IMR-90 (cell line): ENCODE data around the gene CYP19A1.

Experiments used
- BHLHE40 ChIP-seq: fragments of 150-350 bp; IDR thresholded peaks from 2 replicates; pipeline ENCODE4 v1.6.1; 2016; ENCODE audit warnings: mild to moderate bottlenecking, low read depth, low read length
- CEBPB ChIP-seq: IDR thresholded peaks from 2 replicates; pipeline ENCODE4 v1.6.1; 2012; ENCODE audit warnings: low read depth, low read length, improper control_type of control experiment
- FOS ChIP-seq: fragments of 150-350 bp; IDR thresholded peaks from 2 replicates; pipeline ENCODE4 v1.6.1; 2016; ENCODE audit warnings: low read depth, low read length
- MAFK ChIP-seq: IDR thresholded peaks from 2 replicates; pipeline ENCODE4 v1.6.1; 2012; ENCODE audit warnings: low read depth, low read length, improper control_type of control experiment
- MAZ ChIP-seq: IDR thresholded peaks from 2 replicates; pipeline ENCODE4 v1.6.1; 2012; ENCODE audit warnings: low read depth, mild to moderate bottlenecking, low read length, improper control_type of control experiment, moderate library complexity, borderline replicate concordance
- MXI1 ChIP-seq: IDR thresholded peaks from 2 replicates; pipeline ENCODE4 v1.6.1; 2012; ENCODE audit warnings: low read depth, mild to moderate bottlenecking, low read length, moderate library complexity, borderline replicate concordance
- NFE2L2 ChIP-seq: fragments of 150-350 bp; IDR thresholded peaks from 2 replicates; pipeline ENCODE4 v1.6.1; 2016; ENCODE audit warnings: low read depth, mild to moderate bottlenecking, low read length
- POLR2A ChIP-seq: IDR thresholded peaks from 2 replicates; pipeline ENCODE4 v1.6.1; 2012; ENCODE audit warnings: mild to moderate bottlenecking, low read depth, low read length
- RAD21 ChIP-seq: IDR thresholded peaks from 2 replicates; pipeline ENCODE4 v1.6.1; 2012; ENCODE audit warnings: low read length, improper control_type of control experiment
- RCOR1 ChIP-seq: IDR thresholded peaks from 2 replicates; pipeline ENCODE4 v1.6.1; 2012; ENCODE audit warnings: mild to moderate bottlenecking, low read length, improper control_type of control experiment; ENCODE audit not compliant: insufficient replicate concordance
- RFX5 ChIP-seq: IDR thresholded peaks from 2 replicates; pipeline ENCODE4 v1.8.0; 2012; ENCODE audit warnings: low read depth, mild to moderate bottlenecking, low read length, moderate library complexity
- SMC3 ChIP-seq: fragments of 150-350 bp; IDR thresholded peaks from 2 replicates; pipeline ENCODE4 v1.6.1; 2016; ENCODE audit warnings: low read depth, mild to moderate bottlenecking, antibody characterized with exemption, low read length, moderate library complexity
- TF ChIP-seq, protein P1 (sequence below): conservative IDR thresholded peaks from 2 replicates; pipeline ENCODE4 v1.5.1; 2012; ENCODE audit warnings: mild to moderate bottlenecking, low read depth, low read length, improper control_type of control experiment
- TF ChIP-seq, protein P2 (sequence below): fragments of 150-350 bp; IDR thresholded peaks from 2 replicates; pipeline ENCODE4 v1.6.1; 2017; ENCODE audit warnings: mild to moderate bottlenecking, antibody characterized with exemption, low read length, low read depth

DNA sequence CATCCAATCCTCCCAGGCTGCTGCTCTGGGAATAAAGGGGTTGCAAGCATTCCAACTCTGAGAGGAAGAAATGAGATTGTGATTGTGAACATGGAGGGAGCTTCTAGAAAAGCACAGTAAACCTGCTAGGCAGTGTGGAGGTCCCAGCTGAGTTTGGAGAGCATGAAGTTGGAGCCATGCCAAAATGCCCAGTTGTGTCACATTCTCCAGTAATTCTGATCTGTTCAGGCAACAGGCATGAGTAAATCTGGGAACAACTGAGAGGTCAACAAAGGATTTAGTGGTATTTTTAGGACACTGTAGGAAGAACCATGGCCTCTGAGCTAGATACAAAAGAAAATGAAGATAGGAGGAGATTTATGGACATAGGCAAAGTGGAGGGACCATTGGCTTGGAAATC is 74.7 kb downstream of the CYP19A1 start:
- TF ChIP-seq POLR2A (no peak), RAD21 (no peak), SMC3 (no peak), MXI1 (no peak), RFX5 (no peak), CEBPB (no peak), NFE2L2 (no peak), BHLHE40 (no peak), MAZ (no peak), FOS (no peak), MAFK (no peak), RCOR1 (no peak)
- TF ChIP-seq, protein P1, sequence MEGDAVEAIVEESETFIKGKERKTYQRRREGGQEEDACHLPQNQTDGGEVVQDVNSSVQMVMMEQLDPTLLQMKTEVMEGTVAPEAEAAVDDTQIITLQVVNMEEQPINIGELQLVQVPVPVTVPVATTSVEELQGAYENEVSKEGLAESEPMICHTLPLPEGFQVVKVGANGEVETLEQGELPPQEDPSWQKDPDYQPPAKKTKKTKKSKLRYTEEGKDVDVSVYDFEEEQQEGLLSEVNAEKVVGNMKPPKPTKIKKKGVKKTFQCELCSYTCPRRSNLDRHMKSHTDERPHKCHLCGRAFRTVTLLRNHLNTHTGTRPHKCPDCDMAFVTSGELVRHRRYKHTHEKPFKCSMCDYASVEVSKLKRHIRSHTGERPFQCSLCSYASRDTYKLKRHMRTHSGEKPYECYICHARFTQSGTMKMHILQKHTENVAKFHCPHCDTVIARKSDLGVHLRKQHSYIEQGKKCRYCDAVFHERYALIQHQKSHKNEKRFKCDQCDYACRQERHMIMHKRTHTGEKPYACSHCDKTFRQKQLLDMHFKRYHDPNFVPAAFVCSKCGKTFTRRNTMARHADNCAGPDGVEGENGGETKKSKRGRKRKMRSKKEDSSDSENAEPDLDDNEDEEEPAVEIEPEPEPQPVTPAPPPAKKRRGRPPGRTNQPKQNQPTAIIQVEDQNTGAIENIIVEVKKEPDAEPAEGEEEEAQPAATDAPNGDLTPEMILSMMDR: no peak
- TF ChIP-seq, protein P2, sequence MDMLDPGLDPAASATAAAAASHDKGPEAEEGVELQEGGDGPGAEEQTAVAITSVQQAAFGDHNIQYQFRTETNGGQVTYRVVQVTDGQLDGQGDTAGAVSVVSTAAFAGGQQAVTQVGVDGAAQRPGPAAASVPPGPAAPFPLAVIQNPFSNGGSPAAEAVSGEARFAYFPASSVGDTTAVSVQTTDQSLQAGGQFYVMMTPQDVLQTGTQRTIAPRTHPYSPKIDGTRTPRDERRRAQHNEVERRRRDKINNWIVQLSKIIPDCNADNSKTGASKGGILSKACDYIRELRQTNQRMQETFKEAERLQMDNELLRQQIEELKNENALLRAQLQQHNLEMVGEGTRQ: no peak
